ENCODE data around the gene FANCG. TPM values are rescaled to one million over a fixed set of nuclear protein-coding genes. Genes with fewer than 3 reads are reported as not detected.

Gene FANCG
- total and polyA plus RNA-seq, 2 of the 8 experiments (the other 6 are each of a cell fraction or from before 2014, with no cell fraction given) = 66.6 to 87.1 TPM

DNA sequence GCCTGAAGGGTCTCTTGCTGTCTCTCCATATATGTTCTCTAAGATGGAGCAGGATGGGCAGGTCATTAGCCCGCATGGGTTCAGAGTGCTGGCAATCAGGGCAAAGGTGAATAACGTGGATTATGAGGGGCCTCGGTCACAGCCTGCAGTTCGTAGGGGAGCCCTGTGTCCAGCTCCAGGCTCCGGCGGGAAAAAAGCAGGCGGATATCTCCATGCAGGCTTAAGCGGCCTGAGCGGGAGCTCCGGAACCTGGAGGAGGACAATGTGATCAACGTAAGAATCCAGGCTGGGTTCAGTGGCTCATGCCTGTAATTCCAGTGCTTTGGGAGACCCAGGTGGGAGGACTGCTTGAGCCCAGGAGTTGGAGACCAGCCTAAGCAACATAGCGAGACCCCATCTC lies 25.4 kb upstream of the FANCG start (continued):
- TF ChIP-seq EGR1 (IDR thresholded peaks at IDR 0.05; ENCODE audit: borderline replicate concordance, low read depth, low read length) (no peak), RNF2 (IDR thresholded peaks at IDR 0.05; ENCODE audit: borderline replicate concordance, low read depth, low read length, missing control alignments, poor library complexity, severe bottlenecking) (no peak), EP300 (IDR thresholded peaks at IDR 0.05; ENCODE audit: borderline replicate concordance in 1 of 2, low read depth in 2 of 2, low read length in 2 of 2) (no peak), TBP (IDR thresholded peaks at IDR 0.05; ENCODE audit: low read depth, low read length) (no peak), TEAD4 (IDR thresholded peaks at IDR 0.05; ENCODE audit: low read depth, low read length) (no peak)

All from H1 (cell line).